Keratinocyte (primary cell): Measurements from ENCODE around the gene PSD2. TPM values are rescaled to one million over a fixed set of nuclear protein-coding genes. Genes with fewer than 3 reads are reported as not detected.

Experiments
- DNase-seq: peaks from one replicate; pipeline ENCODE4 v3.0.0-alpha.2; 2011; ENCODE audit warnings: low read depth, missing footprints, low spot score
- FAIRE-seq: peaks from 2 replicates; lab custom pipeline; 2011; peaks lifted over from hg19 to GRCh38; lab: Jason Lieb, UNC
- H2AFZ ChIP-seq: 2 replicates; pipeline ENCODE4 v1.6.0; 2012; ENCODE audit warnings: low read length, control low read depth, inconsistent platforms; ENCODE audit not compliant: control insufficient read depth
- H3K27ac ChIP-seq: 2 replicates; pipeline ENCODE4 v1.5.1; 2011; ENCODE audit warnings: low read length; ENCODE audit not compliant: control insufficient read depth, insufficient read depth
- H3K27me3 ChIP-seq: 3 replicates; pipeline ENCODE4 v1.6.0; 2011; ENCODE audit warnings: low read length; ENCODE audit not compliant: control insufficient read depth, insufficient read depth; ENCODE audit errors: extremely low read depth
- H3K36me3 ChIP-seq, 2 experiments: 2 replicates in 1 of 2; 3 replicates in 1 of 2; pipeline ENCODE4 v1.5.1; 2011; ENCODE audit warnings: low read length in 2 of 2, mild to moderate bottlenecking in 1 of 2; ENCODE audit not compliant: control insufficient read depth in 2 of 2, insufficient read depth in 2 of 2; ENCODE audit errors: extremely low read depth in 1 of 2
- H3K4me1 ChIP-seq: 3 replicates; pipeline ENCODE4 v1.5.1; 2011; ENCODE audit warnings: low read length; ENCODE audit not compliant: control insufficient read depth, insufficient read depth; ENCODE audit errors: extremely low read depth
- H3K4me2 ChIP-seq: 3 replicates; pipeline ENCODE4 v1.6.0; 2011; ENCODE audit warnings: low read depth, low read length; ENCODE audit not compliant: control insufficient read depth, insufficient read depth; ENCODE audit errors: extremely low read depth
- H3K4me3 ChIP-seq, 3 experiments: fragments of 200-600 bp in 1 of 3; sonication (generic) in 1 of 3; 2 replicates in 2 of 3; 3 replicates in 1 of 3; pipeline ENCODE4 v1.5.1; 2011 to 2016; ENCODE audit warnings: low read length in 3 of 3, mild to moderate bottlenecking in 3 of 3, control low read depth in 2 of 3, inconsistent platforms in 1 of 3, low read depth in 1 of 3, mixed read lengths in 1 of 3, mixed run types in 1 of 3, moderate library complexity in 1 of 3; ENCODE audit not compliant: control insufficient read depth in 2 of 3, insufficient read depth in 2 of 3; ENCODE audit errors: extremely low read depth in 1 of 3
- H3K79me2 ChIP-seq: 2 replicates; pipeline ENCODE4 v1.6.0; 2012; ENCODE audit warnings: low read length; ENCODE audit not compliant: control insufficient read depth, insufficient read depth
- H3K9ac ChIP-seq: 3 replicates; pipeline ENCODE4 v1.6.0; 2011; ENCODE audit warnings: low read length; ENCODE audit not compliant: control insufficient read depth, insufficient read depth; ENCODE audit errors: extremely low read depth
- H3K9me1 ChIP-seq: 3 replicates; pipeline ENCODE4 v1.6.0; 2011; ENCODE audit warnings: low read length; ENCODE audit not compliant: control insufficient read depth, insufficient read depth; ENCODE audit errors: extremely low read depth
- H3K9me3 ChIP-seq: 2 replicates; pipeline ENCODE4 v1.5.1; 2012; ENCODE audit warnings: low read depth, low read length; ENCODE audit not compliant: control insufficient read depth
- H4K20me1 ChIP-seq: 3 replicates; pipeline ENCODE4 v1.6.0; 2011; ENCODE audit warnings: low read length; ENCODE audit not compliant: control insufficient read depth, insufficient read depth; ENCODE audit errors: extremely low read depth
- CTCF ChIP-seq, 3 experiments: IDR thresholded peaks in 1 of 3; conservative IDR thresholded peaks in 1 of 3; optimal IDR thresholded peaks in 1 of 3; 2 replicates in 2 of 3; 3 replicates in 1 of 3; pipeline versions ENCODE3 to v1.5.1; 2011; ENCODE audit warnings: low read length in 3 of 3, mild to moderate bottlenecking in 3 of 3, moderate library complexity in 2 of 3, control low read depth in 1 of 3, inconsistent platforms in 1 of 3; ENCODE audit not compliant: insufficient read depth in 2 of 3; ENCODE audit errors: extremely low read depth in 1 of 3
- EZH2 ChIP-seq: IDR thresholded peaks from one replicate; pipeline ENCODE4 v1.6.1; 2012; ENCODE audit warnings: inconsistent platforms, mild to moderate bottlenecking, low read length, moderate library complexity
- dilution Hi-C: fragments of 300-500 bp; cut with MboI; formaldehyde crosslinking; loops from one replicate; pipeline ENCODE4 v1.7.0; 2020; ENCODE audit warnings: low sequenced_read_pairs; ENCODE audit not compliant: extremely low pct_ligation_motif_present
- polyA plus RNA-seq, 5 experiments: library from polyadenylated mRNA; depleted of rRNA in 3 of 5; stranded (reverse) in 3 of 5; stranded (forward) in 1 of 5; unstranded in 1 of 5; fragments of >200 nt; gene quantifications; 1 replicate in 1 of 5; 2 replicates in 3 of 5; 3 replicates in 1 of 5; pipeline versions ENCODE4 v1.2.1 to v1.2.3, GENCODE V29; 2011 to 2012; ENCODE audit warnings: missing spikeins in 2 of 5, low read depth in 1 of 5, low replicate concordance in 1 of 5

The PSD2 gene
- polyA plus RNA-seq, 1 donor (not counting 4 experiments of a cell fraction or from before 2014, with no cell fraction given): not detected

- no peaks in the 10 kb centered on the region for H3K9me1 ChIP-seq
- no peak overlapping the region for H3K4me3 ChIP-seq
- dilution Hi-C loops: no loop called here
- H3K4me2 ChIP-seq: no peak overlapping the region
- peaks cover 8% of the 10 kb centered on the region for H3K27me3 ChIP-seq
- no peak for DNase-seq
- H3K4me1 ChIP-seq: no peaks in the 10 kb centered on the region
- no peak overlapping the region for H2AFZ ChIP-seq
- no peak overlapping the region for H3K9ac ChIP-seq
- no peak overlapping the region for H3K27ac ChIP-seq
- no peak for TF ChIP-seq EZH2
- TF ChIP-seq CTCF (optimal IDR thresholded peaks at IDR 0.05 in 1 of 3, IDR thresholded peaks at IDR 0.05 in 1 of 3, conservative IDR thresholded peaks at IDR 0.05 in 1 of 3; ENCODE audit: extremely low read depth in 1 of 3, insufficient read depth in 2 of 3, low read length in 3 of 3): no peak
- H3K79me2 ChIP-seq: no peaks in the 10 kb centered on the region
- no peaks in the 10 kb centered on the region for H4K20me1 ChIP-seq
- H3K9me3 ChIP-seq: no peaks in the 10 kb centered on the region
- no peak for FAIRE-seq
- H3K36me3 ChIP-seq: no peaks in the 10 kb centered on the region
These were observed 9.9 kb downstream of the PSD2 start for GRCh38 chr5:139805545-139805944.

- Histone ChIP-seq H3K27ac (no peak overlapping the region), H3K4me3 (no peak overlapping the region), H3K27me3 (peaks cover 8% of the 10 kb centered on the region), H4K20me1 (no peaks in the 10 kb centered on the region), H3K79me2 (no peaks in the 10 kb centered on the region), H3K4me2 (no peak overlapping the region), H3K9me1 (no peaks in the 10 kb centered on the region), H2AFZ (no peak overlapping the region), H3K9ac (no peak overlapping the region), H3K36me3 (no peaks in the 10 kb centered on the region), H3K9me3 (no peaks in the 10 kb centered on the region), H3K4me1 (no peaks in the 10 kb centered on the region)
- TF ChIP-seq EZH2: no peak
- no peak for TF ChIP-seq CTCF (optimal IDR thresholded peaks at IDR 0.05 in 1 of 3, IDR thresholded peaks at IDR 0.05 in 1 of 3, conservative IDR thresholded peaks at IDR 0.05 in 1 of 3; ENCODE audit: extremely low read depth in 1 of 3, insufficient read depth in 2 of 3, low read length in 3 of 3)
- DNase-seq: no peak
- FAIRE-seq: no peak
- dilution Hi-C loops: no loop called here
These were observed 10.5 kb downstream of the PSD2 start for GRCh38 chr5:139806111-139806510.
